Fibroblast of lung (primary cell): ENCODE measurements around the gene CEMIP.

Experiments used
- EZH2 ChIP-seq: IDR thresholded peaks from 2 replicates; pipeline ENCODE4 v1.5.1; 2012; ENCODE audit warnings: low read length, control low read depth, mild to moderate bottlenecking; ENCODE audit errors: missing control alignments
- TF ChIP-seq, protein P1 (sequence below), 2 donors: IDR thresholded peaks in 1 of 2; conservative IDR thresholded peaks in 1 of 2; 1 replicate in 1 of 2; 2 replicates in 1 of 2; pipeline ENCODE4 v1.5.1; 2011 to 2012; ENCODE audit warnings: low read length in 2 of 2, control low read depth in 1 of 2, inconsistent platforms in 1 of 2, low read depth in 1 of 2, mild to moderate bottlenecking in 1 of 2

DNA sequence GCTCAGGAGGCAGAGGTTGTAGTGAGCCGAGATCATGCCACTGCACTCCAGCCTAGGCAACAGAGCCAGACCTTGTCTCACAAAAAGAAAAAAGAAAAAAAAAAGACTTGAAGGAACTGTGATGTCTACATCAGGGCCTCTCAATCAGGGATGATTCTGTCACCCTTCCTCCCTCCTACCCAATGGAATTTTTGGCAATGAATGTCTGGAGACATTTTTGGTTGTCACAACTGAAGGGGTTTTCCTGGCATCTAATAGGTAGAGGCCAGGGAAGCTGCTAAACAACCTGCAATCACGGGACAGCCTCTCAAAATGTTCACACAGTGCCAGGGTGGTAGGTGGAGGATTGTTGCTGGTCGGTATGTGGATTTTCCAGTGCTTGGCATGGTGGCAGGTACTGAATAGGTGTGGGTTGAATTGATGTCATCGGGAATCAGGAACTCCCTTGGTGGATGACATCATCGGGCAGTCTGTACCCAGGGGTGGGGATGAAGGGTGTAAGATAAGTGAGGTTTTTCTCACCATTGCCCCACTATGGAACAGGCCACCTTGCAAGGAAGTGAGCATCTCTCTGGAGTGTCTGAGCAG lies 139.1 kb downstream of the CEMIP start:
- TF ChIP-seq, protein P1, sequence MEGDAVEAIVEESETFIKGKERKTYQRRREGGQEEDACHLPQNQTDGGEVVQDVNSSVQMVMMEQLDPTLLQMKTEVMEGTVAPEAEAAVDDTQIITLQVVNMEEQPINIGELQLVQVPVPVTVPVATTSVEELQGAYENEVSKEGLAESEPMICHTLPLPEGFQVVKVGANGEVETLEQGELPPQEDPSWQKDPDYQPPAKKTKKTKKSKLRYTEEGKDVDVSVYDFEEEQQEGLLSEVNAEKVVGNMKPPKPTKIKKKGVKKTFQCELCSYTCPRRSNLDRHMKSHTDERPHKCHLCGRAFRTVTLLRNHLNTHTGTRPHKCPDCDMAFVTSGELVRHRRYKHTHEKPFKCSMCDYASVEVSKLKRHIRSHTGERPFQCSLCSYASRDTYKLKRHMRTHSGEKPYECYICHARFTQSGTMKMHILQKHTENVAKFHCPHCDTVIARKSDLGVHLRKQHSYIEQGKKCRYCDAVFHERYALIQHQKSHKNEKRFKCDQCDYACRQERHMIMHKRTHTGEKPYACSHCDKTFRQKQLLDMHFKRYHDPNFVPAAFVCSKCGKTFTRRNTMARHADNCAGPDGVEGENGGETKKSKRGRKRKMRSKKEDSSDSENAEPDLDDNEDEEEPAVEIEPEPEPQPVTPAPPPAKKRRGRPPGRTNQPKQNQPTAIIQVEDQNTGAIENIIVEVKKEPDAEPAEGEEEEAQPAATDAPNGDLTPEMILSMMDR (conservative IDR thresholded peaks at IDR 0.05 in 1 of 2, IDR thresholded peaks at IDR 0.05 in 1 of 2; ENCODE audit: low read depth in 1 of 2, low read length in 2 of 2), result no peak
- TF ChIP-seq EZH2, result no peak
